Measurements from ENCODE around the gene PRODH.
"Not testable (repeated sequence)": the region's sequence is repeated elsewhere in the genome, so short reads cannot be mapped to it uniquely, and the experiment has no call there.

PRODH gene

GRCh38 chr22:18967391-18968010, 31.4 kb upstream of the PRODH start:
- DNase-seq: not testable (repeated sequence)

- no peak for DNase-seq
Measured at GRCh38 chr22:18966748-18967147, 30.7 kb upstream of the PRODH start.

- DNase-seq: no peak
Measured at GRCh38 chr22:18965526-18966421, 29.7 kb upstream of the PRODH start.

- not testable (repeated sequence) for DNase-seq
Measured at GRCh38 chr22:18964501-18965265, 28.6 kb upstream of the PRODH start.

GRCh38 chr22:18964051-18964450, 28.0 kb upstream of the PRODH start:
- DNase-seq: not testable (repeated sequence)

GRCh38 chr22:18962308-18962635, 26.2 kb upstream of the PRODH start:
- DNase-seq: no peak

GRCh38 chr22:18961632-18962307, 25.7 kb upstream of the PRODH start:
- not testable (repeated sequence) for DNase-seq

- not testable (repeated sequence) for DNase-seq
Measured at GRCh38 chr22:18961201-18961600, 25.1 kb upstream of the PRODH start.

- not testable (repeated sequence) for DNase-seq
Measured at GRCh38 chr22:18960166-18960820, 24.2 kb upstream of the PRODH start.

- DNase-seq: not testable (repeated sequence)
Measured at GRCh38 chr22:18959741-18960140, 23.6 kb upstream of the PRODH start.

GRCh38 chr22:18959266-18959665, 23.2 kb upstream of the PRODH start:
- not testable (repeated sequence) for DNase-seq

GRCh38 chr22:18958738-18959137, 22.6 kb upstream of the PRODH start:
- not testable (repeated sequence) for DNase-seq

GRCh38 chr22:18958321-18958705, 22.2 kb upstream of the PRODH start:
- not testable (repeated sequence) for DNase-seq

- DNase-seq: not testable (repeated sequence)
Measured at GRCh38 chr22:18957621-18958320, 21.7 kb upstream of the PRODH start.

- not testable (repeated sequence) for DNase-seq
Measured at GRCh38 chr22:18956956-18957355, 20.9 kb upstream of the PRODH start.

- DNase-seq: not testable (repeated sequence)
Measured at GRCh38 chr22:18956121-18956895, 20.2 kb upstream of the PRODH start.

GRCh38 chr22:18955696-18956095, 19.6 kb upstream of the PRODH start:
- no peak for DNase-seq

- DNase-seq: no peak
Measured at GRCh38 chr22:18954990-18955571, 19.0 kb upstream of the PRODH start.

GRCh38 chr22:18954303-18954989, 18.4 kb upstream of the PRODH start:
- DNase-seq: not testable (repeated sequence)

GRCh38 chr22:18953128-18953527, 17.0 kb upstream of the PRODH start:
- DNase-seq: not testable (repeated sequence)

All from NCI-H510A (cell line).